GM12878 (cell line): ENCODE measurements around the gene KTI12. TPM values are rescaled to one million over a fixed set of nuclear protein-coding genes. Genes with fewer than 3 reads are reported as not detected.

Experiments
- BHLHE40 ChIP-seq, 2 experiments: fragments of 450-650 bp in 1 of 2; IDR thresholded peaks; 2 replicates each; pipeline ENCODE4 v1.6.1; 2011 to 2017; ENCODE audit warnings: low read depth in 2 of 2, borderline replicate concordance in 1 of 2, improper control_type of control experiment in 1 of 2, low read length in 1 of 2, mild to moderate bottlenecking in 1 of 2
- CBX5 ChIP-seq: sonication (generic); IDR thresholded peaks from 2 replicates; pipeline ENCODE4 v1.6.1; 2016; ENCODE audit warnings: low read depth, moderate library complexity, mild to moderate bottlenecking, inconsistent platforms
- CHD4 ChIP-seq: fragments of 200-600 bp; sonication (generic); IDR thresholded peaks from 2 replicates; pipeline ENCODE4 v1.6.1; 2016; ENCODE audit warnings: mild to moderate bottlenecking
- E2F8 ChIP-seq: fragments of 450-650 bp; IDR thresholded peaks from 2 replicates; pipeline ENCODE4 v1.6.1; 2018; ENCODE audit warnings: mild to moderate bottlenecking, low read depth, moderate library complexity; ENCODE audit not compliant: partially characterized antibody
- EED ChIP-seq: sonication (generic); IDR thresholded peaks from 2 replicates; pipeline ENCODE4 v1.6.1; 2016; ENCODE audit warnings: antibody characterized with exemption, low read depth
- FOXK2 ChIP-seq: fragments of 450-650 bp; IDR thresholded peaks from 2 replicates; pipeline ENCODE4 v1.6.1; 2017; ENCODE audit warnings: mild to moderate bottlenecking, moderate library complexity
- FOXM1 ChIP-seq: IDR thresholded peaks from 2 replicates; pipeline ENCODE4 v1.6.1; 2012; ENCODE audit warnings: low read depth, mild to moderate bottlenecking, inconsistent platforms, low read length, moderate library complexity
- HDGF ChIP-seq: fragments of 450-650 bp; IDR thresholded peaks from 2 replicates; pipeline ENCODE4 v1.6.1; 2016; ENCODE audit warnings: antibody characterized with exemption
- JUNB ChIP-seq: IDR thresholded peaks from 2 replicates; pipeline ENCODE4 v1.6.1; 2016; ENCODE audit warnings: antibody characterized with exemption, mild to moderate bottlenecking
- KAT2A ChIP-seq: conservative IDR thresholded peaks from 2 replicates; pipeline ENCODE4 v1.6.1; 2011; ENCODE audit warnings: low read depth, low read length; ENCODE audit not compliant: control insufficient read depth
- MEF2A ChIP-seq: IDR thresholded peaks from 2 replicates; pipeline ENCODE4 v1.6.1; 2011; ENCODE audit warnings: low read depth, mild to moderate bottlenecking, low read length, moderate library complexity; ENCODE audit not compliant: insufficient read depth
- MTA3 ChIP-seq: IDR thresholded peaks from 2 replicates; pipeline ENCODE4 v1.6.1; 2012; ENCODE audit warnings: low read length, inconsistent platforms, borderline replicate concordance
- MXI1 ChIP-seq: fragments of 150-350 bp; IDR thresholded peaks from 2 replicates; pipeline ENCODE4 v1.6.1; 2011; ENCODE audit warnings: low read depth, mild to moderate bottlenecking, inconsistent platforms, low read length, improper control_type of control experiment
- NRF1 ChIP-seq: conservative IDR thresholded peaks from 2 replicates; pipeline ENCODE4 v1.6.1; 2011; ENCODE audit warnings: mild to moderate bottlenecking, low read depth, low read length, improper control_type of control experiment
- POLR2A ChIP-seq: IDR thresholded peaks from 2 replicates; pipeline ENCODE4 v1.6.1; 2011; ENCODE audit warnings: low read depth, mild to moderate bottlenecking, low read length
- POLR2AphosphoS5 ChIP-seq: IDR thresholded peaks from 2 replicates; pipeline ENCODE4 v1.6.1; 2011; ENCODE audit warnings: mild to moderate bottlenecking, low read length, inconsistent platforms
- RAD21 ChIP-seq: IDR thresholded peaks from 2 replicates; pipeline ENCODE4 v1.6.1; 2011; ENCODE audit warnings: mild to moderate bottlenecking, low read depth, low read length, moderate library complexity; ENCODE audit not compliant: insufficient read depth
- RUNX3 ChIP-seq: IDR thresholded peaks from 2 replicates; pipeline ENCODE4 v1.6.1; 2012; ENCODE audit warnings: low read length, inconsistent platforms
- TBL1XR1 ChIP-seq: IDR thresholded peaks from 2 replicates; pipeline ENCODE4 v1.6.1; 2012; ENCODE audit warnings: low read depth, low read length, improper control_type of control experiment
- WRNIP1 ChIP-seq: IDR thresholded peaks from 2 replicates; pipeline ENCODE4 v1.6.1; 2011; ENCODE audit warnings: low read depth, low read length, improper control_type of control experiment, borderline replicate concordance
- ZNF207 ChIP-seq: fragments of 450-650 bp; IDR thresholded peaks from 2 replicates; pipeline ENCODE4 v1.6.1; 2014; ENCODE audit warnings: antibody characterized with exemption, mild to moderate bottlenecking, borderline replicate concordance
- polyA plus RNA-seq, 11 experiments: library from polyadenylated mRNA; depleted of rRNA in 4 of 11; unstranded in 6 of 11; stranded (reverse) in 5 of 11; fragments of >200 nt; fragmentation: Nextera tagmentation in 4 of 11; fragmentation: Illumina TruSeq in 1 of 11; extraction: Ambion mirVana in 4 of 11; extraction: Trizol in 1 of 11; gene quantifications; 1 replicate in 1 of 11; 2 replicates in 10 of 11; pipeline versions ENCODE4 v1.2.1 to v1.2.3, GENCODE V29; 2011 to 2016; ENCODE audit warnings: inconsistent platforms in 2 of 11, missing spikeins in 2 of 11, low read depth in 1 of 11
- total RNA-seq, 4 experiments: library from RNA; depleted of rRNA in 3 of 4; stranded (reverse); fragments of >200 nt in 3 of 4; fragmentation: Illumina TruSeq in 1 of 4; extraction: Trizol in 1 of 4; gene quantifications; 2 replicates each; pipeline versions ENCODE4 v1.2.1 to v1.2.3, GENCODE V29; 2013 to 2021
- TF ChIP-seq, protein P1 (sequence below): fragments of 450-650 bp; formaldehyde crosslinking; IDR thresholded peaks from 2 replicates; pipeline ENCODE4 v1.4.0; 2020; ENCODE audit warnings: mild to moderate bottlenecking, moderate library complexity
- TF ChIP-seq, protein P2 (sequence below): fragments of 450-650 bp; IDR thresholded peaks from 2 replicates; pipeline ENCODE4 v1.6.1; 2017; ENCODE audit warnings: borderline replicate concordance
- TF ChIP-seq, protein P3 (sequence below): fragments of 450-650 bp; IDR thresholded peaks from 2 replicates; pipeline ENCODE4 v1.6.1; 2017; ENCODE audit warnings: mild to moderate bottlenecking

Gene KTI12
- total and polyA plus RNA-seq, 10 of the 15 experiments (the other 5 are each of a cell fraction or from before 2014, with no cell fraction given), result 2.7 to 32.4 (median 17.6) TPM

GRCh38 chr1:52032785-52033131 lies 852 bp downstream of the KTI12 start (continued):
- TF ChIP-seq, protein P1, sequence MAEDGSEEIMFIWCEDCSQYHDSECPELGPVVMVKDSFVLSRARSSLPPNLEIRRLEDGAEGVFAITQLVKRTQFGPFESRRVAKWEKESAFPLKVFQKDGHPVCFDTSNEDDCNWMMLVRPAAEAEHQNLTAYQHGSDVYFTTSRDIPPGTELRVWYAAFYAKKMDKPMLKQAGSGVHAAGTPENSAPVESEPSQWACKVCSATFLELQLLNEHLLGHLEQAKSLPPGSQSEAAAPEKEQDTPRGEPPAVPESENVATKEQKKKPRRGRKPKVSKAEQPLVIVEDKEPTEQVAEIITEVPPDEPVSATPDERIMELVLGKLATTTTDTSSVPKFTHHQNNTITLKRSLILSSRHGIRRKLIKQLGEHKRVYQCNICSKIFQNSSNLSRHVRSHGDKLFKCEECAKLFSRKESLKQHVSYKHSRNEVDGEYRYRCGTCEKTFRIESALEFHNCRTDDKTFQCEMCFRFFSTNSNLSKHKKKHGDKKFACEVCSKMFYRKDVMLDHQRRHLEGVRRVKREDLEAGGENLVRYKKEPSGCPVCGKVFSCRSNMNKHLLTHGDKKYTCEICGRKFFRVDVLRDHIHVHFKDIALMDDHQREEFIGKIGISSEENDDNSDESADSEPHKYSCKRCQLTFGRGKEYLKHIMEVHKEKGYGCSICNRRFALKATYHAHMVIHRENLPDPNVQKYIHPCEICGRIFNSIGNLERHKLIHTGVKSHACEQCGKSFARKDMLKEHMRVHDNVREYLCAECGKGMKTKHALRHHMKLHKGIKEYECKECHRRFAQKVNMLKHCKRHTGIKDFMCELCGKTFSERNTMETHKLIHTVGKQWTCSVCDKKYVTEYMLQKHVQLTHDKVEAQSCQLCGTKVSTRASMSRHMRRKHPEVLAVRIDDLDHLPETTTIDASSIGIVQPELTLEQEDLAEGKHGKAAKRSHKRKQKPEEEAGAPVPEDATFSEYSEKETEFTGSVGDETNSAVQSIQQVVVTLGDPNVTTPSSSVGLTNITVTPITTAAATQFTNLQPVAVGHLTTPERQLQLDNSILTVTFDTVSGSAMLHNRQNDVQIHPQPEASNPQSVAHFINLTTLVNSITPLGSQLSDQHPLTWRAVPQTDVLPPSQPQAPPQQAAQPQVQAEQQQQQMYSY (CRISPR knock-in tag), result no peak
- TF ChIP-seq BHLHE40 (IDR thresholded peaks at IDR 0.05; ENCODE audit: borderline replicate concordance in 1 of 2, low read depth in 2 of 2, low read length in 1 of 2) (peak; percentile 87 to 91), POLR2A (no peak), CBX5 (no peak), MEF2A (no peak), ZNF207 (no peak), JUNB (no peak), CHD4 (no peak), RAD21 (no peak), MTA3 (peak; percentile 69; the same call in 1 of the 2 replicates), EED (no peak), FOXK2 (no peak), WRNIP1 (no peak), POLR2AphosphoS5 (no peak), NRF1 (no peak), E2F8 (no peak), HDGF (no peak), FOXM1 (no peak), RUNX3 (peak; percentile 84), MXI1 (peak; percentile 45; the same call in 1 of the 2 replicates), KAT2A (no peak), TBL1XR1 (no peak)
- TF ChIP-seq, protein P2, sequence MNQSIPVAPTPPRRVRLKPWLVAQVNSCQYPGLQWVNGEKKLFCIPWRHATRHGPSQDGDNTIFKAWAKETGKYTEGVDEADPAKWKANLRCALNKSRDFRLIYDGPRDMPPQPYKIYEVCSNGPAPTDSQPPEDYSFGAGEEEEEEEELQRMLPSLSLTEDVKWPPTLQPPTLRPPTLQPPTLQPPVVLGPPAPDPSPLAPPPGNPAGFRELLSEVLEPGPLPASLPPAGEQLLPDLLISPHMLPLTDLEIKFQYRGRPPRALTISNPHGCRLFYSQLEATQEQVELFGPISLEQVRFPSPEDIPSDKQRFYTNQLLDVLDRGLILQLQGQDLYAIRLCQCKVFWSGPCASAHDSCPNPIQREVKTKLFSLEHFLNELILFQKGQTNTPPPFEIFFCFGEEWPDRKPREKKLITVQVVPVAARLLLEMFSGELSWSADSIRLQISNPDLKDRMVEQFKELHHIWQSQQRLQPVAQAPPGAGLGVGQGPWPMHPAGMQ, result peak; percentile 40; the same call in 1 of the 2 replicates
- TF ChIP-seq, protein P3, sequence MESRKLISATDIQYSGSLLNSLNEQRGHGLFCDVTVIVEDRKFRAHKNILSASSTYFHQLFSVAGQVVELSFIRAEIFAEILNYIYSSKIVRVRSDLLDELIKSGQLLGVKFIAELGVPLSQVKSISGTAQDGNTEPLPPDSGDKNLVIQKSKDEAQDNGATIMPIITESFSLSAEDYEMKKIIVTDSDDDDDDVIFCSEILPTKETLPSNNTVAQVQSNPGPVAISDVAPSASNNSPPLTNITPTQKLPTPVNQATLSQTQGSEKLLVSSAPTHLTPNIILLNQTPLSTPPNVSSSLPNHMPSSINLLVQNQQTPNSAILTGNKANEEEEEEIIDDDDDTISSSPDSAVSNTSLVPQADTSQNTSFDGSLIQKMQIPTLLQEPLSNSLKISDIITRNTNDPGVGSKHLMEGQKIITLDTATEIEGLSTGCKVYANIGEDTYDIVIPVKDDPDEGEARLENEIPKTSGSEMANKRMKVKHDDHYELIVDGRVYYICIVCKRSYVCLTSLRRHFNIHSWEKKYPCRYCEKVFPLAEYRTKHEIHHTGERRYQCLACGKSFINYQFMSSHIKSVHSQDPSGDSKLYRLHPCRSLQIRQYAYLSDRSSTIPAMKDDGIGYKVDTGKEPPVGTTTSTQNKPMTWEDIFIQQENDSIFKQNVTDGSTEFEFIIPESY, result no peak
